Measurements from ENCODE around the gene C2orf66.

C2orf66 gene

DNA sequence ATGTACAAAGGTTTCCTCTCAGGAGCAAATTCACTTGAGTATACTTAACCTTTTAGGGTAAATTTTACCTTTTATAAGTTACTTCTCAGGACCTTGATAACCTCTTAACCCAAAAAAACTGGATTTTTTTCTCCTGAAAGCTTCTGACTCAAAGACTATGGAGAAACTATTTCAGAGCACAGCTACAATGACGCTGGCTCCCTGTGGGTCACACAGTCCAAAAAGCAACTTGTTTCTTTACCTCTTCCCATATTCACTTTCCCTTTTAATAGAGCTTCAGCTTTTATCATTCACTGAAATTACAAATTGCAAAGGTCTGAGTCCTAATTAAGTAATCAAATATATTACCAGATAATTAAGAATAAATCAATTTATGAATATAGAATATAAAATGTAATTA lies 42.1 kb downstream of the C2orf66 start:
- no peak for DNase-seq (ENCODE audit: low read depth in 2 of 3, low spot score in 1 of 3)

- no peak for DNase-seq (ENCODE audit: low read depth in 2 of 3, low spot score in 1 of 3)
Measured at GRCh38 chr2:196759378-196759706, 49.8 kb downstream of the C2orf66 start.

- no peak for DNase-seq (ENCODE audit: low read depth in 2 of 3, low spot score in 1 of 3)
Measured at GRCh38 chr2:196758474-196759377, 50.4 kb downstream of the C2orf66 start.
